Measurements from ENCODE around the gene MORN1.

Gene MORN1

GRCh38 chr1:2291577-2291976, 99.8 kb downstream of the MORN1 start:
- TF ChIP-seq CTCF (IDR thresholded peaks at IDR 0.05; ENCODE audit: low read length, missing control alignments), result no peak
- H3K4me3 ChIP-seq (replicated peaks; ENCODE audit: low read depth, low read length), result no peak overlapping the region
- DNase-seq (ENCODE audit: low read depth), result no peak

DNA sequence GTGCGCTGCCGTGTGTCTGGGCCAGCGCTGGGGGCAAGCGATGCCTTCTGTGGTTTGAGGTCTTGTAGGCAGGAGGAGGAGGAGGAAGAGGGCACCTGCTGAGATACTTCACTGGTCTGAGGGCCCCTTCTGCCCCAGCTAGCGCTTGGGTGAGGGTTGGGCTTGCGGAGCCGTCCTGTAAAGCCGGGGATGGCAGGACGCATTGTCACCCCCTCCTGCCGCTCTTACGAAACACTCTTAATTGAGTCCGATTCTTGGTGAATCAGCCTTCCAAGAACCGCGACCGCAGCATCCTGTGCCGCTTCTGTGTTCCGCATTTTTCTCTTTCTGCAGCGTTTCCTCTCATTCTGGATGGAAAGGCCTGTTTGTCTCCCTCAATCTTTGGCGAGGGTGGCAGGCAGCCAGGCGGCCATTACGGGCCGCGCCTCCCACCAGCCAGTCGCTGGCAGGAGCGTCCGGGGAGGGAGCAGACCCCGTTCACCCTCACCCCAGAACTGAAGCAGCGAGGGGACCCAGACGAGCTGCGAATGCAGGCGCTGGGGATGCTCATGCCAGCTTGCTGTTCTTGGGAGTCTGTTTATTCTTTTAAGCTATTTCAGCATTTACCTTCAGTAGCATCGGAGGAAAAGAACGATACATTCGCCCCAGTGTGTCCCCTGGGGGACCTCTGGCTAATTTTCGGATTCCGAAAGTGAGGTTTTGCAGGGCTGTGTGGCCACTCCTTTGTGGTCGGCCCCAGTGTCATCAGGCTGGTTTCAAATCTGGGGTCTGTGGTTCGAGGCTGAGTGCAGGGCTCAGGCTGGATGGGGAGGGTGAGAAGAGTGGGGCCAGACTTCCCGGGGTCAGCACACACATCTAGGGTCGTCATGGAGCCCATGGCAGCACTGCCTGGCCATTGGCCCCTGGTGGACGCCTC, 100.5 kb downstream of the MORN1 start:
- no peak for TF ChIP-seq CTCF (IDR thresholded peaks at IDR 0.05; ENCODE audit: low read length, missing control alignments)
- peak; percentile 98 for DNase-seq (ENCODE audit: low read depth)
- peak overlapping the region; percentile 42 for H3K4me3 ChIP-seq (replicated peaks; ENCODE audit: low read depth, low read length)

- no peak overlapping the region for H3K4me3 ChIP-seq (replicated peaks; ENCODE audit: low read depth, low read length)
- TF ChIP-seq CTCF (IDR thresholded peaks at IDR 0.05; ENCODE audit: low read length, missing control alignments), result no peak
- no peak for DNase-seq (ENCODE audit: low read depth)
Measured at GRCh38 chr1:2290171-2290578, 101.2 kb downstream of the MORN1 start.

DNA sequence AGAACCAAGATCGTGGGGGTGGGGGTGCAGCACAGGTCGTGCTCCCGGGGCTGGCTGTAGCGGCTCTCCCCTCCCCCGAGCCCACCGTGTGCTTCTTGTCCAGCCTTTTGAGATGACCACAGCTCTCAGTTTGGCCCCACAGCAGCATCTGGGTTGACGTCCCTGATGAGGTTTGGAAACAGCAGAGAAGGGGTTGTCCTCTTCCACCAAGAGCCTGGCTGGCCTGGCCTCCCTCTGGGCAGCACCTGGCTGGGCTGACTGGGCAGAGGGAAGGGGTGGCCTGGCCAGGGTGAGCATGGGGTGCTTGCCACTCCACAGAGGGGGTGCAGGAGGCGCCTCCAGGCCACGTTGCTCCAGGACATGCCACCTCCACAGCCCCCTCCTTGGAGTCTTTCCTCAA, 101.7 kb downstream of the MORN1 start:
- H3K4me3 ChIP-seq (replicated peaks; ENCODE audit: low read depth, low read length), result no peak overlapping the region
- DNase-seq (ENCODE audit: low read depth), result no peak

DNA sequence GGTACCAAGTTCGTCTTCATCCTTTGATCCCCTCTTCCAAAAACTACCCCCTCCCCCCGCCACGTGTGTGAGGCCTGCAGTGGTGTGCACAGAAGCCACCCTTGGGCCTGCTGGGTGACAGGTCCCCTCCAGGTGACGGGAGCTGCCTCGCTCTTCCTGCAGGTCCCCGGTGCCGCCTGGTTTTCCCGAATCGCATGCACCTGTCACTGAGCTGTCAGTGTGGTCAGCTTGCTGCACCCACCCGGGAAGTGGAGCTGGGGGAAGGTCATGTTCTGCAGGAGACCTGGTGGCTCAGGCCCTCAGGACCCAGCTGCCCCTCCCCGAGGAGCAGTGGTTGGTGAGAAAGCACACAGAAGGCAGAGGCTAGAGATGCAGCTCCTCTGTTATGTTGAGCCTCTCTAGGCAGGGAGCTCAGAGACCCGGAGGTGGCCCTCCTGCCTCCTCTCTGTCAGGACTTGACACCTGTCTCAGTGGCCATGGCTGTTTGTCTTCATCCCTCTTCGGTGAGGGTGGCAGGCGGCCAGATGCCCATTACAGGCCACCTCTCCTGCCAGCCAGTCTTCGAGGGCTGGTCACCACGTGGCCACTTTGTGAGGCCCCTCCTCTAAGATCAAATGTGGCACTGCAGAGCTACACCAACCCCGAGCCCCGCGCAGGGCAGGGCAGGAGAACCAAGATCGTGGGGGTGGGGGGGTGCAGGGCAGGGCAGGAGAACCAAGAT, 102.4 kb downstream of the MORN1 start:
- H3K4me3 ChIP-seq (replicated peaks; ENCODE audit: low read depth, low read length), result no peak overlapping the region
- TF ChIP-seq CTCF (IDR thresholded peaks at IDR 0.05; ENCODE audit: low read length, missing control alignments), result no peak
- no peak for DNase-seq (ENCODE audit: low read depth)

More for the DNA sequence above, 101.7 kb downstream of the MORN1 start:
- TF ChIP-seq CTCF (IDR thresholded peaks at IDR 0.05; ENCODE audit: low read length, missing control alignments), result no peak

GRCh38 chr1:2288311-2288710, 103.0 kb downstream of the MORN1 start:
- no peak for DNase-seq (ENCODE audit: low read depth)
- H3K4me3 ChIP-seq (replicated peaks; ENCODE audit: low read depth, low read length), result no peak overlapping the region
- TF ChIP-seq CTCF (IDR thresholded peaks at IDR 0.05; ENCODE audit: low read length, missing control alignments), result no peak
